ENCODE results near the gene PNPLA2. TPM values are rescaled to one million over a fixed set of nuclear protein-coding genes. Genes with fewer than 3 reads are reported as not detected.
A peak's percentile ranks its signal among the peaks of the same experiment; 100 is the strongest.

The PNPLA2 gene
- total and polyA plus RNA-seq, 2 of the 8 experiments (the other 6 are each of a cell fraction or from before 2014, with no cell fraction given) = 30.9 to 62.1 TPM

DNA sequence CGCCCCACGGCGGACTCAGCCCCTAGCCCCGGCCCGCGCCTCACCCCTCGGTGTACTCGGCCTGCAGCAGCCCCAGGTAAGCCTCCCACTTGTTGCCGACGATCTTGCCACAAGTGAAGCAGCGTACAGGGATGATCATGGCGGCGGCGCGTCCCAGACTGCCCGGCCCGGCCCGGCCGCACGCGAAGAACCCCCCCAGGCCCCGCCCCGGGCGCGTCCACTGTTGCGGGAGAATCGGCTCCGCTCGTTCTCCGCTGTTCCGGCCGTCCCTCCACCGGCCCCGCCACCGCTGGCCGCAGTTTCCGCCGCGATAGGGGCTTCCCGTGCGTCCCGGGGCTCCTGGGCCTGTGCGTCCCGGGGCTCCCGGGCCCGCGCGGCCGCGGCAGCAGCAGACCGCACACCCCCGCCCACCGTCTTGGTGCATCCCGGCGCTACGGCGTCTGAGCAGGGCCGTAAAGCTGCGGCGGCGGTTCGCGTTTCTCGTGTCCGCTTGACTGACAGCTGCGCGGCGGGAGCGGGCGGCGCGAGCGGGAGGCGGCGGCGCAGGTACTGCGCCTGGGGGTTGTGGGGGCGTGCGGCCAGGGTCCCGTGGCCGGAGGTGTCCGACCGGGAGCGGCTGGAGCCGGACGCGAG, 23.8 kb downstream of the PNPLA2 start, which contains the start of the genes POLR2L and TSPAN4:
POLR2L (minus strand) TSS at position 160 of the 633 bp plus-strand sequence; CDS start at position 139, 21 bp downstream.
TSPAN4 (plus strand) TSS at position 483 of the 633 bp plus-strand sequence. CDS start 7,453 bp downstream, outside the sequence.
- Histone ChIP-seq H3K27me3 (replicated peaks in 1 of 4; ENCODE audit: control insufficient read depth in 3 of 4, extremely low read depth in 1 of 4, insufficient read depth in 3 of 4, low read length in 3 of 4) (no peaks in the 10 kb centered on the region; a peak in 2 of 7 replicates), H4K8ac (ENCODE audit: extremely low read depth, insufficient read depth, low read length) (peak within 1 kb of the TSS; percentile 98), H3K9ac (replicated peaks in 1 of 4; ENCODE audit: extremely low read depth in 1 of 4, low read depth in 3 of 4, low read length in 3 of 4) (peak within 1 kb of the TSS; percentile 65 to 97 (median 94)), H3K23me2 (ENCODE audit: low read depth, low read length) (peaks cover 21% of the 10 kb centered on the region; the same call in 1 of the 2 replicates), H2BK120ac (replicated peaks; ENCODE audit: low read depth, low read length) (peak within 1 kb of the TSS; percentile 79), H2BK20ac (ENCODE audit: low read length) (no peak within 1 kb of the TSS), H3K14ac (ENCODE audit: insufficient read length) (no peak within 1 kb of the TSS), H3K4me2 (ENCODE audit: insufficient read depth in 1 of 2, low read depth in 2 of 2, low read length in 2 of 2) (peak within 1 kb of the TSS; percentile 87), H3K79me2 (ENCODE audit: control insufficient read depth in 1 of 2, insufficient read depth in 2 of 2, low read length in 2 of 2) (peaks cover 0 to 27% of the 10 kb centered on the region in 2 experiments; a peak in 2 of 4 replicates), H4K20me1 (replicated peaks in 1 of 2; ENCODE audit: control insufficient read depth in 1 of 2, insufficient read depth in 2 of 2, low read length in 2 of 2) (peaks cover 7 to 38% of the 10 kb centered on the region in 2 experiments), H3K4ac (replicated peaks; ENCODE audit: insufficient read length, low read depth, low read length) (peak within 1 kb of the TSS; percentile 99), H2BK15ac (ENCODE audit: low read length) (peak within 1 kb of the TSS; percentile 99; the same call in 1 of the 2 replicates), H2BK12ac (ENCODE audit: low read depth, low read length) (peak within 1 kb of the TSS; percentile 92; the same call in 1 of the 2 replicates), H3K23ac (ENCODE audit: insufficient read length) (no peak within 1 kb of the TSS), H3K79me1 (ENCODE audit: low read depth, low read length) (peaks cover 9% of the 10 kb centered on the region; the same call in 1 of the 2 replicates), H3K27ac (ENCODE audit: low read depth, low read length) (peak within 1 kb of the TSS; percentile 99), H2AFZ (ENCODE audit: low read length) (no peak within 1 kb of the TSS; the same call in 1 of the 2 replicates), H4K5ac (ENCODE audit: insufficient read length, low read depth, low read length) (peak within 1 kb of the TSS; percentile 96), H3K9me3 (ENCODE audit: insufficient read depth in 2 of 2, low read depth in 1 of 2, low read length in 1 of 2) (no peaks in the 10 kb centered on the region), H3K18ac (ENCODE audit: extremely low read depth, low read length) (peak within 1 kb of the TSS; percentile 98), H3K4me1 (replicated peaks in 1 of 4; ENCODE audit: control insufficient read depth in 3 of 4, insufficient read depth in 4 of 4, low read length in 3 of 4) (peaks cover 0 to 34% (median 25%) of the 10 kb centered on the region in 4 experiments; a peak in 6 of 7 replicates), H3K36me3 (ENCODE audit: control insufficient read depth in 2 of 4, insufficient read depth in 4 of 4, low read length in 3 of 4) (peaks cover 10 to 24% (median 20%) of the 10 kb centered on the region in 4 experiments; a peak in 7 of 8 replicates), H2BK5ac (ENCODE audit: low read depth, low read length) (peak within 1 kb of the TSS; percentile 93; the same call in 1 of the 2 replicates), H4K91ac (replicated peaks; ENCODE audit: insufficient read length, low read length) (peak within 1 kb of the TSS; percentile 98), H2AK5ac (ENCODE audit: low read depth, low read length) (peak within 1 kb of the TSS; percentile 39; the same call in 1 of the 2 replicates), H3K56ac (replicated peaks; ENCODE audit: insufficient read length, low read depth, low read length) (peak within 1 kb of the TSS; percentile 97), H3K4me3 (ENCODE audit: extremely low read depth in 1 of 4, insufficient read depth in 2 of 4, low read depth in 3 of 4, low read length in 4 of 4) (peak within 1 kb of the TSS; percentile 76 to 96 (median 82))
- ChIA-PET CTCF (ENCODE audit: partially characterized antibody) (interaction anchor here (0.9 to 6.7 kb wide), 8 partner anchors 10 to 56 kb away, joined by 3 to 74 read pairs (median 5); partner anchors contain the start of gene CD151), POLR2A (ENCODE audit: partially characterized antibody) (interaction anchor here (0.6 to 40.4 kb wide), 12 partner anchors 15 to 362 kb away, joined by 3 to 1917 read pairs (median 4); partner anchors contain the start of genes CD151, CEND1, CHID1 and CRACR2B)
- 0% methylated on average over 4 of the region's 87 CpGs; no CpG with 5 or more reads in 1 of the 2 experiments for whole genome bisulfite sequencing, 2 experiments (ENCODE audit: extremely low coverage in 1 of 2, insufficient coverage in 1 of 2, insufficient read length in 1 of 2, insufficient replicate concordance in 2 of 2, low coverage in 1 of 2, low lambda C conversion rate in 2 of 2, missing lambda C conversion rate in 1 of 2)
- DNase-seq (ENCODE audit: low read depth in 1 of 2, low spot score in 2 of 2) = peak in 1 of 2 experiments; percentile 95
- FAIRE-seq = no peak
- TF ChIP-seq SRF (IDR thresholded peaks at IDR 0.05; ENCODE audit: low read depth, low read length) = no peak
- TF ChIP-seq, protein P1, sequence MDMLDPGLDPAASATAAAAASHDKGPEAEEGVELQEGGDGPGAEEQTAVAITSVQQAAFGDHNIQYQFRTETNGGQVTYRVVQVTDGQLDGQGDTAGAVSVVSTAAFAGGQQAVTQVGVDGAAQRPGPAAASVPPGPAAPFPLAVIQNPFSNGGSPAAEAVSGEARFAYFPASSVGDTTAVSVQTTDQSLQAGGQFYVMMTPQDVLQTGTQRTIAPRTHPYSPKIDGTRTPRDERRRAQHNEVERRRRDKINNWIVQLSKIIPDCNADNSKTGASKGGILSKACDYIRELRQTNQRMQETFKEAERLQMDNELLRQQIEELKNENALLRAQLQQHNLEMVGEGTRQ (IDR thresholded peaks at IDR 0.05; ENCODE audit: low read length) = no peak

All from H1 (cell line).